ENCODE data around the gene PRKCE. TPM values are rescaled to one million over a fixed set of nuclear protein-coding genes. Genes with fewer than 3 reads are reported as not detected.

Gene PRKCE
- total and polyA plus RNA-seq, 7 donors = 3.0 to 21.9 (median 15.8) TPM

GRCh38 chr2:45778720-45779171 lies 127.3 kb downstream of the PRKCE start:
- intact Hi-C loops (cut with DNase I) = loop anchor here (5.0 kb wide), 1 partner anchor 159 kb away; no protein-coding TSS in a partner anchor
- Histone ChIP-seq H3K27ac (no peak overlapping the region), H3K4me1 (peaks cover 0 to 53% (median 32%) of the 10 kb centered on the region in 4 donors), H3K36me3 (no peaks in the 10 kb centered on the region), H3K9me3 (no peaks in the 10 kb centered on the region), H3K27me3 (no peaks in the 10 kb centered on the region), H3K4me3 (no peak overlapping the region)
- WGBS, 2 donors = 36 to 63% methylated on average over 11 of the region's 11 CpGs
- peak; percentile 78 for DNase-seq
- peak; percentile 11 to 71 (median 58) for TF ChIP-seq CTCF (IDR thresholded peaks at IDR 0.05)
- no peak for TF ChIP-seq POLR2A (IDR thresholded peaks at IDR 0.05)

GRCh38 chr2:45780541-45781463 lies 129.3 kb downstream of the PRKCE start:
- no peaks in the 10 kb centered on the region for H3K27me3 ChIP-seq
- intact Hi-C loops (cut with DNase I) = no loop called here
- TF ChIP-seq EP300 (IDR thresholded peaks at IDR 0.05) (no peak), CTCF (IDR thresholded peaks at IDR 0.05) (no peak), POLR2A (IDR thresholded peaks at IDR 0.05) (no peak), POLR2AphosphoS5 (IDR thresholded peaks at IDR 0.05) (no peak)
- peak overlapping the region in 1 of 4 donors; percentile 9 for H3K27ac ChIP-seq
- WGBS, 2 donors = 80 to 92% methylated on average over 10 of the region's 10 CpGs
- H3K4me1 ChIP-seq = peaks cover 0 to 51% (median 34%) of the 10 kb centered on the region in 4 donors
- H3K9me3 ChIP-seq = no peaks in the 10 kb centered on the region
- peak; percentile 45 for DNase-seq
- no peak overlapping the region for H3K4me3 ChIP-seq
- no peaks in the 10 kb centered on the region for H3K36me3 ChIP-seq

GRCh38 chr2:45781464-45781811 lies 130.0 kb downstream of the PRKCE start:
- H3K4me3 ChIP-seq = no peak overlapping the region
- peaks cover 0 to 47% (median 31%) of the 10 kb centered on the region in 4 donors for H3K4me1 ChIP-seq
- TF ChIP-seq POLR2A (IDR thresholded peaks at IDR 0.05) (no peak), CTCF (IDR thresholded peaks at IDR 0.05) (no peak), POLR2AphosphoS5 (IDR thresholded peaks at IDR 0.05) (no peak), EP300 (IDR thresholded peaks at IDR 0.05) (no peak)
- no peak overlapping the region for H3K27ac ChIP-seq
- no peaks in the 10 kb centered on the region for H3K9me3 ChIP-seq
- WGBS, 2 donors = 89 to 94% methylated on average over 5 of the region's 5 CpGs
- H3K36me3 ChIP-seq = no peaks in the 10 kb centered on the region
- H3K27me3 ChIP-seq = no peaks in the 10 kb centered on the region
- intact Hi-C loops (cut with DNase I) = no loop called here
- peak; percentile 37 for DNase-seq

GRCh38 chr2:45782436-45782835 lies 131.0 kb downstream of the PRKCE start:
- Histone ChIP-seq H3K27ac (peak overlapping the region in 2 of 4 donors; percentile 4 to 26), H3K9me3 (no peaks in the 10 kb centered on the region), H3K36me3 (no peaks in the 10 kb centered on the region), H3K4me3 (no peak overlapping the region), H3K27me3 (no peaks in the 10 kb centered on the region), H3K4me1 (peaks cover 0 to 37% (median 21%) of the 10 kb centered on the region in 4 donors)
- 95 to 97% methylated on average over 4 of the region's 4 CpGs for WGBS, 2 donors
- no peak for DNase-seq
- no peak for TF ChIP-seq POLR2A (IDR thresholded peaks at IDR 0.05)
- no peak for TF ChIP-seq POLR2AphosphoS5 (IDR thresholded peaks at IDR 0.05)
- TF ChIP-seq CTCF (IDR thresholded peaks at IDR 0.05) = no peak
- TF ChIP-seq EP300 (IDR thresholded peaks at IDR 0.05) = no peak
- intact Hi-C loops (cut with DNase I) = no loop called here

Data from sigmoid colon (tissue), 7 donors.